ENCODE results near the gene NEURL4. TPM values are rescaled to one million over a fixed set of nuclear protein-coding genes. Genes with fewer than 3 reads are reported as not detected.
"Not testable (repeated sequence)": the region's sequence is repeated elsewhere in the genome, so short reads cannot be mapped to it uniquely, and the experiment has no call there.

Gene NEURL4
- total RNA-seq (10 to 100 TPM; 74.7 to 82.7 TPM), polyA plus RNA-seq (1 to 10 TPM in 2 of 3 donors, under 1 TPM in 1; 0.90 to 2.7 (median 1.1) TPM), total RNA-seq (48.2 to 93.7 (median 72.1) reads per million in 6 experiments)

- Mint-ChIP-seq H3K27ac (peak within 1 kb of the TSS; percentile 94 to 98 (median 98)), H3K4me1 (peaks cover 33 to 55% (median 47%) of the 10 kb centered on the region in 4 donors), H3K27me3 (peaks cover 0 to 2% (median 0%) of the 10 kb centered on the region in 5 donors), H3K4me3 (peak within 1 kb of the TSS; percentile 90 to 98 (median 96)), H3K9me3 (no peaks in the 10 kb centered on the region), H3K36me3 (peaks cover 0 to 17% (median 0%) of the 10 kb centered on the region in 3 donors)
- DNase-seq (peak in 1 of 10 donors; percentile 68), ATAC-seq (peak; percentile 26 to 54)
- POLR2A ChIA-PET, result interaction anchor here (0.6 to 10.5 kb wide), 16 partner anchors 8 to 359 kb away, joined by 3 to 168 read pairs (median 7); partner anchors contain the start of genes EIF5A, GABARAP, GPS2 and MPDU1
Measured at GRCh38 chr17:7328840-7329373, at the start of gene NEURL4. Gene NEURL4 (minus strand): TSS chr17:7329335. CDS start chr17:7329312, 23 bp downstream.

GRCh38 chr17:7374353-7374752, 45.2 kb upstream of the NEURL4 start:
- POLR2A ChIA-PET, result interaction anchor here (1.0 kb wide), 1 partner anchor 10 kb away, joined by 4 read pairs; no protein-coding TSS in a partner anchor
- Mint-ChIP-seq H3K9me3 (peaks cover 0 to 5% (median 0%) of the 10 kb centered on the region in 9 donors), H3K27ac (no peak overlapping the region), H3K36me3 (peaks cover 0 to 5% (median 4%) of the 10 kb centered on the region in 3 donors), H3K4me1 (no peaks in the 10 kb centered on the region), H3K27me3 (peaks cover 5 to 23% (median 7%) of the 10 kb centered on the region in 5 donors), H3K4me3 (no peak overlapping the region)
- DNase-seq, result no peak
- ATAC-seq, result no peak

GRCh38 chr17:7370853-7371252, 41.7 kb upstream of the NEURL4 start:
- POLR2A ChIA-PET, result interaction anchor here (0.6 kb wide), 1 partner anchor 82 kb away, joined by 3 read pairs; no protein-coding TSS in a partner anchor
- Mint-ChIP-seq H3K4me1 (no peaks in the 10 kb centered on the region), H3K27me3 (peaks cover 0 to 3% (median 0%) of the 10 kb centered on the region in 5 donors), H3K27ac (peak overlapping the region in 1 of 10 donors; percentile 38), H3K36me3 (no peaks in the 10 kb centered on the region), H3K9me3 (no peaks in the 10 kb centered on the region), H3K4me3 (no peak overlapping the region)
- DNase-seq, result no peak
- ATAC-seq, result no peak

GRCh38 chr17:7369825-7370224, 40.7 kb upstream of the NEURL4 start:
- no peak for DNase-seq
- Mint-ChIP-seq H3K36me3 (no peaks in the 10 kb centered on the region), H3K27me3 (peaks cover 0 to 3% (median 0%) of the 10 kb centered on the region in 5 donors), H3K9me3 (no peaks in the 10 kb centered on the region), H3K27ac (peak overlapping the region in 1 of 10 donors; percentile 25), H3K4me1 (no peaks in the 10 kb centered on the region), H3K4me3 (no peak overlapping the region)
- POLR2A ChIA-PET, result interaction anchor here (1.1 kb wide), 1 partner anchor 15 kb away, joined by 3 read pairs; no protein-coding TSS in a partner anchor
- ATAC-seq, result no peak

GRCh38 chr17:7368599-7368994, 39.5 kb upstream of the NEURL4 start:
- H3K36me3 Mint-ChIP-seq, H3K4me1 Mint-ChIP-seq, H3K4me3 Mint-ChIP-seq, H3K9me3 Mint-ChIP-seq, ATAC-seq, DNase-seq, H3K27me3 Mint-ChIP-seq: not testable (repeated sequence)
- H3K27ac Mint-ChIP-seq, result peak overlapping the region in 1 of 10 donors; percentile 51
- POLR2A ChIA-PET, result interaction anchor here (1.1 kb wide), 1 partner anchor 16 kb away, joined by 3 read pairs; no protein-coding TSS in a partner anchor

- Mint-ChIP-seq H3K9me3 (no peaks in the 10 kb centered on the region), H3K27ac (no peak overlapping the region), H3K36me3 (no peaks in the 10 kb centered on the region), H3K4me1 (no peaks in the 10 kb centered on the region), H3K4me3 (no peak overlapping the region), H3K27me3 (no peaks in the 10 kb centered on the region)
- DNase-seq (no peak), ATAC-seq (no peak)
- POLR2A ChIA-PET, result no interaction called here
Measured at GRCh38 chr17:7367918-7368598, 38.9 kb upstream of the NEURL4 start.

GRCh38 chr17:7367083-7367482, 37.9 kb upstream of the NEURL4 start:
- Mint-ChIP-seq H3K4me1 (no peaks in the 10 kb centered on the region), H3K4me3 (no peak overlapping the region), H3K27me3 (peaks cover 0 to under 1% (median 0%) of the 10 kb centered on the region in 5 donors), H3K36me3 (no peaks in the 10 kb centered on the region), H3K27ac (no peak overlapping the region), H3K9me3 (no peaks in the 10 kb centered on the region)
- DNase-seq (no peak), ATAC-seq (no peak)
- POLR2A ChIA-PET, result no interaction called here

- H3K4me3 Mint-ChIP-seq, ATAC-seq, H3K4me1 Mint-ChIP-seq, H3K36me3 Mint-ChIP-seq, H3K9me3 Mint-ChIP-seq, DNase-seq, H3K27me3 Mint-ChIP-seq, POLR2A ChIA-PET, H3K27ac Mint-ChIP-seq: not testable (repeated sequence)
Measured at GRCh38 chr17:7365963-7366362, 36.8 kb upstream of the NEURL4 start.

GRCh38 chr17:7363311-7363710, 34.2 kb upstream of the NEURL4 start:
- no peaks in the 10 kb centered on the region for H3K36me3 Mint-ChIP-seq
- H3K9me3 Mint-ChIP-seq, result no peaks in the 10 kb centered on the region
- POLR2A ChIA-PET, result no interaction called here
- H3K27me3 Mint-ChIP-seq, result peaks cover 0 to 7% (median 0%) of the 10 kb centered on the region in 5 donors
- H3K27ac Mint-ChIP-seq, result no peak overlapping the region
- H3K4me1 Mint-ChIP-seq, result no peaks in the 10 kb centered on the region
- DNase-seq, result no peak
- no peak for ATAC-seq
- no peak overlapping the region for H3K4me3 Mint-ChIP-seq

- no peaks in the 10 kb centered on the region for H3K36me3 Mint-ChIP-seq
- DNase-seq (no peak), ATAC-seq (no peak)
- no peak overlapping the region for H3K4me3 Mint-ChIP-seq
- no peaks in the 10 kb centered on the region for H3K9me3 Mint-ChIP-seq
- H3K27ac Mint-ChIP-seq, result peak overlapping the region in 1 of 10 donors; percentile 73
- peaks cover 0 to 7% (median 0%) of the 10 kb centered on the region in 5 donors for H3K27me3 Mint-ChIP-seq
- peaks cover 0 to 2% (median 0%) of the 10 kb centered on the region in 4 donors for H3K4me1 Mint-ChIP-seq
- POLR2A ChIA-PET, result interaction anchor here (0.7 to 1.6 kb wide), 5 partner anchors 22 to 118 kb away, joined by 3 to 8 read pairs (median 4); partner anchors contain the start of genes CHRNB1 and ZBTB4
Measured at GRCh38 chr17:7361906-7362305, 32.8 kb upstream of the NEURL4 start.

- ATAC-seq (no peak), DNase-seq (no peak)
- peak overlapping the region in 1 of 10 donors; percentile 50 for H3K27ac Mint-ChIP-seq
- H3K4me3 Mint-ChIP-seq, result no peak overlapping the region
- H3K36me3 Mint-ChIP-seq, result peaks cover 0 to 4% (median 0%) of the 10 kb centered on the region in 3 donors
- peaks cover 13 to 35% (median 30%) of the 10 kb centered on the region in 4 donors for H3K4me1 Mint-ChIP-seq
- no peaks in the 10 kb centered on the region for H3K9me3 Mint-ChIP-seq
- peaks cover 0 to 7% (median 0%) of the 10 kb centered on the region in 5 donors for H3K27me3 Mint-ChIP-seq
- POLR2A ChIA-PET, result interaction anchor here (0.7 kb wide), 1 partner anchor 113 kb away, joined by 4 read pairs; no protein-coding TSS in a partner anchor
Measured at GRCh38 chr17:7357381-7357780, 28.2 kb upstream of the NEURL4 start.

GRCh38 chr17:7356756-7357155, 27.6 kb upstream of the NEURL4 start:
- peaks cover 0 to 4% (median 0%) of the 10 kb centered on the region in 3 donors for H3K36me3 Mint-ChIP-seq
- H3K27me3 Mint-ChIP-seq, result peaks cover 0 to 4% (median 0%) of the 10 kb centered on the region in 5 donors
- H3K27ac Mint-ChIP-seq, result peak overlapping the region in 1 of 10 donors; percentile 64
- peaks cover 13 to 37% (median 32%) of the 10 kb centered on the region in 4 donors for H3K4me1 Mint-ChIP-seq
- ATAC-seq (no peak), DNase-seq (no peak)
- POLR2A ChIA-PET, result interaction anchor here (0.6 to 5.1 kb wide), 9 partner anchors 20 to 128 kb away, joined by 3 to 65 read pairs (median 7); partner anchors contain the start of genes ACAP1, FGF11, PLSCR3 and POLR2A
- no peak overlapping the region for H3K4me3 Mint-ChIP-seq
- H3K9me3 Mint-ChIP-seq, result no peaks in the 10 kb centered on the region
